Measurements from ENCODE around the gene PALD1.

The PALD1 gene

GRCh38 chr10:70575874-70576802 lies 97.6 kb downstream of the PALD1 start:
- TF ChIP-seq CTCF (conservative IDR thresholded peaks at IDR 0.05; ENCODE audit: low read depth, low read length): no peak
- H3K79me2 ChIP-seq (ENCODE audit: insufficient read depth, low read depth): no peaks in the 10 kb centered on the region
- H3K4me1 ChIP-seq (ENCODE audit: low read depth, poor library complexity, severe bottlenecking): peaks cover 56% of the 10 kb centered on the region
- H3K4me3 ChIP-seq (IDR thresholded peaks at IDR 0.05; ENCODE audit: insufficient read depth, low read depth, low read length): no peak overlapping the region
- H3K9ac ChIP-seq: no peak overlapping the region
- peaks cover 9% of the 10 kb centered on the region; the same call in 1 of the 2 replicates for H3K27me3 ChIP-seq (ENCODE audit: insufficient read depth, low read depth)
- peak overlapping the region; percentile 27; the same call in 1 of the 2 replicates for H3K27ac ChIP-seq
- no peaks in the 10 kb centered on the region for H3K36me3 ChIP-seq (ENCODE audit: insufficient read depth)
- H3K4me2 ChIP-seq: peak overlapping the region; percentile 88
- H4K20me1 ChIP-seq (ENCODE audit: insufficient read depth): no peaks in the 10 kb centered on the region
- peak overlapping the region; percentile 3; the same call in 1 of the 2 replicates for H2AFZ ChIP-seq (ENCODE audit: low read depth)

GRCh38 chr10:70576803-70577517 lies 98.4 kb downstream of the PALD1 start:
- Histone ChIP-seq H2AFZ (ENCODE audit: low read depth) (no peak overlapping the region), H3K27ac (peak overlapping the region; percentile 27; the same call in 1 of the 2 replicates), H3K4me2 (peak overlapping the region; percentile 88), H3K36me3 (ENCODE audit: insufficient read depth) (no peaks in the 10 kb centered on the region), H3K79me2 (ENCODE audit: insufficient read depth, low read depth) (no peaks in the 10 kb centered on the region), H3K4me3 (IDR thresholded peaks at IDR 0.05; ENCODE audit: insufficient read depth, low read depth, low read length) (no peak overlapping the region), H4K20me1 (ENCODE audit: insufficient read depth) (no peaks in the 10 kb centered on the region), H3K9ac (no peak overlapping the region), H3K27me3 (ENCODE audit: insufficient read depth, low read depth) (peaks cover 9% of the 10 kb centered on the region; the same call in 1 of the 2 replicates), H3K4me1 (ENCODE audit: low read depth, poor library complexity, severe bottlenecking) (peaks cover 56% of the 10 kb centered on the region)
- TF ChIP-seq CTCF (conservative IDR thresholded peaks at IDR 0.05; ENCODE audit: low read depth, low read length): no peak

GRCh38 chr10:70578371-70578947 lies 99.9 kb downstream of the PALD1 start:
- no peak overlapping the region for H3K9ac ChIP-seq
- peak overlapping the region; percentile 88 for H3K4me2 ChIP-seq

More at GRCh38 chr10:70578371-70578947, 99.9 kb downstream of the PALD1 start:
- no peaks in the 10 kb centered on the region for H3K79me2 ChIP-seq (ENCODE audit: insufficient read depth, low read depth)
- H3K27me3 ChIP-seq (ENCODE audit: insufficient read depth, low read depth): peaks cover 9% of the 10 kb centered on the region; the same call in 1 of the 2 replicates
- TF ChIP-seq CTCF (conservative IDR thresholded peaks at IDR 0.05; ENCODE audit: low read depth, low read length): no peak
- H3K27ac ChIP-seq: no peak overlapping the region
- no peak overlapping the region for H2AFZ ChIP-seq (ENCODE audit: low read depth)
- H3K4me3 ChIP-seq (IDR thresholded peaks at IDR 0.05; ENCODE audit: insufficient read depth, low read depth, low read length): no peak overlapping the region
- peaks cover 56% of the 10 kb centered on the region for H3K4me1 ChIP-seq (ENCODE audit: low read depth, poor library complexity, severe bottlenecking)
- H4K20me1 ChIP-seq (ENCODE audit: insufficient read depth): no peaks in the 10 kb centered on the region
- no peaks in the 10 kb centered on the region for H3K36me3 ChIP-seq (ENCODE audit: insufficient read depth)

Measured in KMS-11 (cell line).